Gastrocnemius medialis (tissue), 4 donors: Measurements from ENCODE around the gene AGTRAP. TPM values are rescaled to one million over a fixed set of nuclear protein-coding genes. Genes with fewer than 3 reads are reported as not detected.

Experiments
- ATAC-seq, 2 donors: fragments of 150-250 bp; one replicate each; pipeline ENCODE4 v1.9.1; 2016
- DNase-seq, 2 donors: peaks; one replicate each; pipeline ENCODE4 v3.0.0-alpha.2; 2019
- H3K27ac ChIP-seq, 4 donors: fragments of 200-600 bp; sonication (generic); 1 replicate in 1 of 4; 2 replicates in 3 of 4; pipeline ENCODE4 v1.5.1; 2016 to 2018; ENCODE audit warnings: mild to moderate bottlenecking in 2 of 4, moderate library complexity in 1 of 4
- H3K27me3 ChIP-seq, 3 donors: fragments of 200-600 bp; sonication (generic) in 2 of 3; 1 replicate in 1 of 3; 2 replicates in 2 of 3; pipeline versions ENCODE4 v1.5.1 to v1.6.0; 2016 to 2019; ENCODE audit warnings: mild to moderate bottlenecking in 1 of 3, moderate library complexity in 1 of 3
- H3K36me3 ChIP-seq, 2 donors: fragments of 200-600 bp; sonication (generic) in 1 of 2; one replicate each; pipeline ENCODE4 v1.5.1; 2017 to 2018
- H3K4me1 ChIP-seq, 2 donors: fragments of 200-600 bp; sonication (generic) in 1 of 2; one replicate each; pipeline ENCODE4 v1.5.1; 2016 to 2017; ENCODE audit warnings: mild to moderate bottlenecking in 2 of 2
- H3K4me3 ChIP-seq, 4 donors: fragments of 200-600 bp; sonication (generic) in 3 of 4; 1 replicate in 1 of 4; 2 replicates in 3 of 4; pipeline ENCODE4 v1.5.1; 2016 to 2019; ENCODE audit warnings: mild to moderate bottlenecking in 2 of 4
- H3K9me3 ChIP-seq, 3 donors: fragments of 200-600 bp; sonication (generic) in 2 of 3; 1 replicate in 1 of 3; 2 replicates in 2 of 3; pipeline ENCODE4 v1.5.1; 2016 to 2019
- CTCF ChIP-seq, 5 experiments: fragments of 450-650 bp in 3 of 5; fragments of 200-600 bp in 2 of 5; sonication (generic) in 2 of 5; IDR thresholded peaks in 4 of 5; conservative IDR thresholded peaks in 1 of 5; 1 replicate in 4 of 5; 2 replicates in 1 of 5; pipeline ENCODE4 v1.5.1; 2016 to 2019; ENCODE audit warnings: antibody characterized with exemption in 5 of 5, mild to moderate bottlenecking in 3 of 5, moderate library complexity in 3 of 5
- POLR2A ChIP-seq, 2 donors: fragments of 450-650 bp; IDR thresholded peaks; one replicate each; pipeline ENCODE4 v1.6.1; 2017; ENCODE audit warnings: antibody characterized with exemption in 2 of 2, mild to moderate bottlenecking in 2 of 2, moderate library complexity in 2 of 2
- in situ Hi-C, 4 donors: fragments of 200-750 bp; cut with MboI; loops; one replicate each; pipeline versions ENCODE4 v1.15.0 to v1.8.0; 2017; ENCODE audit warnings: low sequenced_read_pairs in 4 of 4
- intact Hi-C: fragments of 100-400 bp; cut with DNase I; formaldehyde crosslinking; loops from one replicate; pipeline ENCODE4 v1.15.1; 2023; ENCODE audit warnings: low total_unique reads
- total RNA-seq, 4 donors: library from RNA; depleted of rRNA; stranded (reverse); fragments of >200 nt; gene quantifications; one replicate each; pipeline versions ENCODE4 v1.1.0 to v1.2.3, GENCODE V29; 2016

Gene AGTRAP
- total RNA-seq, 4 donors from 2014 or later, result 37.8 to 144 (median 103) TPM

- intact Hi-C loops (no loop called here), in situ Hi-C loops (no loop called here)
- H3K4me1 ChIP-seq, result peaks cover 15 to 18% of the 10 kb centered on the region in 2 donors
- no peaks in the 10 kb centered on the region for H3K9me3 ChIP-seq
- no peak for DNase-seq
- no peak for TF ChIP-seq CTCF (IDR thresholded peaks at IDR 0.05 in 4 of 5, conservative IDR thresholded peaks at IDR 0.05 in 1 of 5)
- TF ChIP-seq POLR2A (IDR thresholded peaks at IDR 0.05), result no peak
- no peaks in the 10 kb centered on the region for H3K27me3 ChIP-seq
- ATAC-seq, result no peak
- peaks cover 0 to 9% of the 10 kb centered on the region in 2 donors for H3K36me3 ChIP-seq
- no peak overlapping the region for H3K4me3 ChIP-seq
- H3K27ac ChIP-seq, result no peak overlapping the region
Measured at GRCh38 chr1:11741482-11741881, 5.5 kb downstream of the AGTRAP start.

GRCh38 chr1:11741919-11742558 is 6.1 kb downstream of the AGTRAP start:
- H3K36me3 ChIP-seq, result peaks cover 0 to 9% of the 10 kb centered on the region in 2 donors
- no peak overlapping the region for H3K27ac ChIP-seq
- H3K9me3 ChIP-seq, result no peaks in the 10 kb centered on the region
- H3K4me1 ChIP-seq, result peaks cover 10 to 17% of the 10 kb centered on the region in 2 donors
- in situ Hi-C loops, result no loop called here
- no peak for TF ChIP-seq POLR2A (IDR thresholded peaks at IDR 0.05)
- TF ChIP-seq CTCF (IDR thresholded peaks at IDR 0.05 in 4 of 5, conservative IDR thresholded peaks at IDR 0.05 in 1 of 5), result no peak
- no peak for ATAC-seq
- no peak for DNase-seq
- intact Hi-C loops, result no loop called here
- no peak overlapping the region for H3K4me3 ChIP-seq
- H3K27me3 ChIP-seq, result no peaks in the 10 kb centered on the region

GRCh38 chr1:11744287-11744686 is 8.4 kb downstream of the AGTRAP start:
- Histone ChIP-seq H3K9me3 (no peaks in the 10 kb centered on the region), H3K4me1 (no peaks in the 10 kb centered on the region), H3K4me3 (no peak overlapping the region), H3K27ac (no peak overlapping the region), H3K36me3 (peaks cover 0 to 14% of the 10 kb centered on the region in 2 donors), H3K27me3 (no peaks in the 10 kb centered on the region)
- intact Hi-C loops, result no loop called here
- no peak for DNase-seq
- in situ Hi-C loops, result no loop called here
- ATAC-seq, result no peak
- TF ChIP-seq POLR2A (IDR thresholded peaks at IDR 0.05), result no peak
- no peak for TF ChIP-seq CTCF (IDR thresholded peaks at IDR 0.05 in 4 of 5, conservative IDR thresholded peaks at IDR 0.05 in 1 of 5)

- H3K9me3 ChIP-seq, result no peaks in the 10 kb centered on the region
- intact Hi-C loops, result no loop called here
- no peak overlapping the region for H3K27ac ChIP-seq
- ATAC-seq, result peak in 1 of 2 donors; percentile 25
- no peak overlapping the region for H3K4me3 ChIP-seq
- H3K4me1 ChIP-seq, result no peaks in the 10 kb centered on the region
- peaks cover 0 to 24% of the 10 kb centered on the region in 2 donors for H3K36me3 ChIP-seq
- no peak for DNase-seq
- in situ Hi-C loops, result no loop called here
- no peaks in the 10 kb centered on the region for H3K27me3 ChIP-seq
- TF ChIP-seq POLR2A (IDR thresholded peaks at IDR 0.05) (no peak), CTCF (IDR thresholded peaks at IDR 0.05 in 4 of 5, conservative IDR thresholded peaks at IDR 0.05 in 1 of 5) (no peak)
Measured at GRCh38 chr1:11746092-11746491, 10.2 kb downstream of the AGTRAP start.
